ENCODE results near the gene PTPRD. TPM values are rescaled to one million over a fixed set of nuclear protein-coding genes. Genes with fewer than 3 reads are reported as not detected.

Gene PTPRD
- total RNA-seq, 2 donors from 2014 or later: 19.6 to 101 TPM

DNA sequence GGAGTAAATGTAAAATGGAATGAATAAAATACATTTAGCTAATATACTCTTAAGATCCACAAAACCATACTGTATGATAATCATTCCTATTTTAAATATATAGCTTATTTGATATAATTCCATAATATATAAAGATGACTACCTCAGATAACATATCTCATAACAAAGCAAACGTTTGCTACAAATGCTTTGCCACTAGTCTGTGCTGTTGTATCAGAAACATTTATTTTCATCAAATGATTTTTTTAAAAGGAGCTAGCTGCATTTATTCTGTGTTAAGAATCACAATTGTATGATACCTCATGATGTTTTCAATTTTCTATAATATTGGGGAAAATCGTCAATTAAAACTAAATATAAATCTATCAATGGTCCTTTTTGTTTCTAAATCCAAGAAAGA is 567.2 kb downstream of the PTPRD start:
- ATAC-seq (ENCODE audit: insufficient number of reproducible peaks, low FRiP score, low read depth) (no peak), DNase-seq (ENCODE audit: low spot score) (no peak)
- Histone ChIP-seq H3K4me3 (no peak overlapping the region), H3K9me3 (no peaks in the 10 kb centered on the region), H3K27me3 (replicated peaks; ENCODE audit: insufficient read depth) (no peaks in the 10 kb centered on the region), H3K36me3 (no peaks in the 10 kb centered on the region), H3K4me1 (ENCODE audit: control insufficient read depth in 1 of 2, low read depth in 2 of 2) (no peaks in the 10 kb centered on the region), H3K27ac (no peak overlapping the region)
- TF ChIP-seq CTCF (IDR thresholded peaks at IDR 0.05): no peak

GRCh38 chr9:10041726-10042229 is 571.0 kb downstream of the PTPRD start:
- DNase-seq (ENCODE audit: low spot score): no peak
- Histone ChIP-seq H3K9me3 (no peaks in the 10 kb centered on the region), H3K36me3 (no peaks in the 10 kb centered on the region), H3K27ac (no peak overlapping the region), H3K4me1 (ENCODE audit: control insufficient read depth in 1 of 2, low read depth in 2 of 2) (no peaks in the 10 kb centered on the region), H3K4me3 (no peak overlapping the region), H3K27me3 (replicated peaks; ENCODE audit: insufficient read depth) (no peaks in the 10 kb centered on the region)
- ATAC-seq (ENCODE audit: insufficient number of reproducible peaks, low FRiP score, low read depth): no peak
- no peak for TF ChIP-seq CTCF (IDR thresholded peaks at IDR 0.05)

DNA sequence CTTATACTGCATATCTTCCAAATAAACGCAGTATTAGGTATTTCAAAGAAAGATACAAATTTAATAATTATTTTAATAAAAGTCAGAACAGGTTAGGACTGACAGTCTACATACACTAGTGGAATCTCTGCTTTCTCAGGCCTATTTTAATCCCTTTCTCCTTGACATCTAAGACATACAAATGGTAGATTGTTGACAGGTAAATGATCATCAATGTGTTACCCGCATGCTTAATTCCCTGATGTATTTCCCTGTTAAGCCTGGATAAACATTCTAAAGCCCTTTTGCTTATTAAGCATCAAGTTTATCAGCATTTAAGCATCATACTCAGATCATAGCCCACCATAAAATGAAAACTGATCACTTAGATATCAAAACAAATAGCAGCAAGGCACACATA is 576.7 kb downstream of the PTPRD start:
- no peaks in the 10 kb centered on the region for H3K36me3 ChIP-seq
- H3K9me3 ChIP-seq: no peaks in the 10 kb centered on the region
- DNase-seq (ENCODE audit: low spot score) (no peak), ATAC-seq (ENCODE audit: insufficient number of reproducible peaks, low FRiP score, low read depth) (no peak)
- no peak overlapping the region for H3K27ac ChIP-seq
- no peaks in the 10 kb centered on the region for H3K27me3 ChIP-seq (replicated peaks; ENCODE audit: insufficient read depth)
- no peak for TF ChIP-seq CTCF (IDR thresholded peaks at IDR 0.05)
- no peaks in the 10 kb centered on the region for H3K4me1 ChIP-seq (ENCODE audit: control insufficient read depth in 1 of 2, low read depth in 2 of 2)
- no peak overlapping the region for H3K4me3 ChIP-seq

GRCh38 chr9:10032166-10032565 is 580.6 kb downstream of the PTPRD start:
- no peak for TF ChIP-seq CTCF (IDR thresholded peaks at IDR 0.05)
- H3K27me3 ChIP-seq (replicated peaks; ENCODE audit: insufficient read depth): no peaks in the 10 kb centered on the region
- DNase-seq (ENCODE audit: low spot score): no peak
- H3K36me3 ChIP-seq: no peaks in the 10 kb centered on the region
- no peaks in the 10 kb centered on the region for H3K4me1 ChIP-seq (ENCODE audit: control insufficient read depth in 1 of 2, low read depth in 2 of 2)
- no peak for ATAC-seq (ENCODE audit: insufficient number of reproducible peaks, low FRiP score, low read depth)
- H3K27ac ChIP-seq: no peak overlapping the region
- no peaks in the 10 kb centered on the region for H3K9me3 ChIP-seq
- no peak overlapping the region for H3K4me3 ChIP-seq

GRCh38 chr9:10026443-10026984 is 586.3 kb downstream of the PTPRD start:
- TF ChIP-seq CTCF (IDR thresholded peaks at IDR 0.05): no peak
- Histone ChIP-seq H3K36me3 (no peaks in the 10 kb centered on the region), H3K27me3 (replicated peaks; ENCODE audit: insufficient read depth) (no peaks in the 10 kb centered on the region), H3K4me1 (ENCODE audit: control insufficient read depth in 1 of 2, low read depth in 2 of 2) (no peaks in the 10 kb centered on the region), H3K9me3 (no peaks in the 10 kb centered on the region), H3K4me3 (no peak overlapping the region), H3K27ac (no peak overlapping the region)
- ATAC-seq (ENCODE audit: insufficient number of reproducible peaks, low FRiP score, low read depth) (no peak), DNase-seq (ENCODE audit: low spot score) (no peak)
